Measurements from ENCODE around the gene CPNE4. TPM values are rescaled to one million over a fixed set of nuclear protein-coding genes. Genes with fewer than 3 reads are reported as not detected.

Gene CPNE4
- total RNA-seq, 1 experiment from 2014 or later: 1.9 TPM

GRCh38 chr3:131735116-131735515 is 299.7 kb downstream of the CPNE4 start:
- H3K27ac Mint-ChIP-seq: peak overlapping the region in 1 of 3 experiments; percentile 73; a peak in 1 of 7 replicates
- H3K79me2 ChIP-seq (ENCODE audit: insufficient read depth, low read length): no peaks in the 10 kb centered on the region
- H2BK12ac ChIP-seq (ENCODE audit: insufficient read length, low read depth, low read length): no peak overlapping the region
- no peak overlapping the region for H3K4ac ChIP-seq (ENCODE audit: low read depth, low read length)
- no peak overlapping the region for H3K9ac ChIP-seq (ENCODE audit: extremely low read depth, insufficient read length, low read length)
- no peak overlapping the region for H3T11ph ChIP-seq (ENCODE audit: low read length)
- H3K18ac ChIP-seq (ENCODE audit: insufficient read length, low read depth, low read length): no peak overlapping the region
- no peak overlapping the region for H2BK15ac ChIP-seq (ENCODE audit: low read depth, low read length)
- H3K27me3 ChIP-seq (ENCODE audit: insufficient read depth, low read length): no peaks in the 10 kb centered on the region
- DNase-seq: no peak
- no peak overlapping the region for H3K4me2 ChIP-seq (ENCODE audit: insufficient read depth, insufficient read length, low read length)
- no peaks in the 10 kb centered on the region for H3K36me3 Mint-ChIP-seq (ENCODE audit: insufficient read depth in 1 of 3, low read depth in 3 of 3)
- H3K23me2 ChIP-seq (ENCODE audit: insufficient read length, low read depth, low read length, poor library complexity, severe bottlenecking): no peaks in the 10 kb centered on the region
- H3K79me1 ChIP-seq (ENCODE audit: insufficient read depth, low read depth, low read length, poor library complexity, severe bottlenecking): no peaks in the 10 kb centered on the region
- H2BK5ac ChIP-seq (ENCODE audit: insufficient read length, low read length): no peak overlapping the region
- H3K27ac ChIP-seq (ENCODE audit: insufficient read length, low read depth, low read length): no peak overlapping the region
- no peaks in the 10 kb centered on the region for H3K27me3 Mint-ChIP-seq (ENCODE audit: low read depth)
- no peak overlapping the region for H2AK5ac ChIP-seq (ENCODE audit: insufficient read length, low read length)
- no peak overlapping the region for H2AFZ ChIP-seq (ENCODE audit: low read length)
- no peak overlapping the region for H2BK20ac ChIP-seq (ENCODE audit: low read depth, low read length, poor library complexity, severe bottlenecking)
- H3K9me3 Mint-ChIP-seq: no peaks in the 10 kb centered on the region
- no peak overlapping the region for H4K8ac ChIP-seq (replicated peaks; ENCODE audit: insufficient read length, low read depth, low read length)
- H4K5ac ChIP-seq (ENCODE audit: insufficient read length, low read depth, low read length): no peak overlapping the region
- no peak overlapping the region for H3K56ac ChIP-seq (ENCODE audit: insufficient read length, low read depth, low read length)
- H2BK120ac ChIP-seq (ENCODE audit: low read depth, low read length, poor library complexity, severe bottlenecking): no peak overlapping the region
- H3K23ac ChIP-seq (ENCODE audit: insufficient read length, low read depth, low read length): no peak overlapping the region
- H3K14ac ChIP-seq (ENCODE audit: insufficient read depth, low read length): no peak overlapping the region
- peaks cover 5 to 7% of the 10 kb centered on the region in 2 experiments for H3K4me1 Mint-ChIP-seq
- no peak for TF ChIP-seq CTCF (conservative IDR thresholded peaks at IDR 0.05)
- no peak overlapping the region for H4K91ac ChIP-seq (ENCODE audit: insufficient read length, low read depth, low read length)
- no peaks in the 10 kb centered on the region for H4K20me1 ChIP-seq (ENCODE audit: control insufficient read depth, insufficient read depth, insufficient read length)
- H3K4me3 Mint-ChIP-seq: no peak overlapping the region
- H3K9me3 ChIP-seq (ENCODE audit: control insufficient read depth, low read depth, low read length): no peaks in the 10 kb centered on the region
- H3K4me1 ChIP-seq (ENCODE audit: insufficient read depth, low read length): no peaks in the 10 kb centered on the region
